Stimulated activated CD4-positive, alpha-beta T cell treated with anti-CD3 and anti-CD28 coated beads, Interleukin-2, amount 100 ng/mL, for 24 hours (primary cell): ENCODE results near the gene FOXD4L1.
"Not testable (repeated sequence)": the region's sequence is repeated elsewhere in the genome, so short reads cannot be mapped to it uniquely, and the experiment has no call there.

Experiments
- DNase-seq, 2 donors: peaks; one replicate each; pipeline ENCODE4 v3.0.0-alpha.2; 2020

FOXD4L1 gene

GRCh38 chr2:113527350-113528045, 29.0 kb downstream of the FOXD4L1 start:
- DNase-seq = not testable (repeated sequence)

- DNase-seq = not testable (repeated sequence)
Measured at GRCh38 chr2:113528126-113528525, 29.7 kb downstream of the FOXD4L1 start.

GRCh38 chr2:113528904-113529303, 30.4 kb downstream of the FOXD4L1 start:
- not testable (repeated sequence) for DNase-seq

GRCh38 chr2:113532991-113533390, 34.5 kb downstream of the FOXD4L1 start:
- not testable (repeated sequence) for DNase-seq

GRCh38 chr2:113536573-113536972, 38.1 kb downstream of the FOXD4L1 start:
- DNase-seq = not testable (repeated sequence)

GRCh38 chr2:113540834-113541203, 42.4 kb downstream of the FOXD4L1 start:
- DNase-seq = not testable (repeated sequence)

- DNase-seq = peak; percentile 25 to 38
Measured at GRCh38 chr2:113541204-113541975, 42.9 kb downstream of the FOXD4L1 start.

- not testable (repeated sequence) for DNase-seq
Measured at GRCh38 chr2:113541976-113542485, 43.6 kb downstream of the FOXD4L1 start.

GRCh38 chr2:113542529-113542928, 44.1 kb downstream of the FOXD4L1 start:
- DNase-seq = not testable (repeated sequence)
